Loucy (cell line): ENCODE data around the gene RYR2.

Source experiments
- H2AFZ ChIP-seq: fragments of 200-600 bp; sonication (generic); 2 replicates; pipeline ENCODE4 v1.6.0; 2016; ENCODE audit warnings: antibody characterized with exemption, mild to moderate bottlenecking, low read length, moderate library complexity
- H3F3A ChIP-seq: fragments of 200-600 bp; 2 replicates; pipeline ENCODE4 v1.6.0; 2016; ENCODE audit warnings: antibody characterized with exemption, low read depth, mild to moderate bottlenecking
- H3K27me3 ChIP-seq: fragments of 200-600 bp; sonication (generic); 2 replicates; pipeline ENCODE4 v1.6.1; 2014; ENCODE audit warnings: low read length, mild to moderate bottlenecking; ENCODE audit not compliant: insufficient read depth, poor library complexity, severe bottlenecking
- H3K36me3 ChIP-seq: fragments of 200-600 bp; sonication (generic); 2 replicates; pipeline ENCODE4 v1.6.1; 2016; ENCODE audit warnings: low read length; ENCODE audit not compliant: insufficient read depth
- H3K4me1 ChIP-seq: fragments of 200-600 bp; sonication (generic); 2 replicates; pipeline ENCODE4 v1.5.1; 2014; ENCODE audit warnings: low read length, mild to moderate bottlenecking; ENCODE audit not compliant: insufficient read depth, poor library complexity, severe bottlenecking
- H3K4me2 ChIP-seq: fragments of 200-600 bp; sonication (generic); 2 replicates; pipeline ENCODE4 v1.6.0; 2014; ENCODE audit warnings: antibody characterized with exemption, low read length, low read depth, mild to moderate bottlenecking; ENCODE audit not compliant: poor library complexity, severe bottlenecking
- H3K4me3 ChIP-seq: fragments of 200-600 bp; sonication (generic); 2 replicates; pipeline ENCODE4 v1.5.1; 2014; ENCODE audit warnings: low read length, mild to moderate bottlenecking, mixed read lengths; ENCODE audit not compliant: poor library complexity, severe bottlenecking
- H3K79me2 ChIP-seq: fragments of 200-600 bp; sonication (generic); 2 replicates; pipeline ENCODE4 v1.6.1; 2014; ENCODE audit warnings: low read length; ENCODE audit not compliant: insufficient read depth
- H3K9ac ChIP-seq: fragments of 200-600 bp; sonication (generic); 2 replicates; pipeline ENCODE4 v1.6.0; 2014; ENCODE audit warnings: mild to moderate bottlenecking, low read depth, low read length, moderate library complexity; ENCODE audit not compliant: poor library complexity, severe bottlenecking
- H3K9me2 ChIP-seq: fragments of 200-600 bp; sonication (generic); replicated peaks from 2 replicates; pipeline ENCODE4 v1.6.1; 2016; ENCODE audit warnings: low read depth, low read length, mixed read lengths
- H3K9me3 ChIP-seq: fragments of 200-600 bp; sonication (generic); 2 replicates; pipeline ENCODE4 v1.6.1; 2014; ENCODE audit warnings: mild to moderate bottlenecking, antibody characterized with exemption, low read length, low read depth; ENCODE audit not compliant: insufficient read depth
- H4K20me1 ChIP-seq: fragments of 200-600 bp; sonication (generic); 2 replicates; pipeline ENCODE4 v1.6.0; 2014; ENCODE audit warnings: antibody characterized with exemption, low read length, mild to moderate bottlenecking; ENCODE audit not compliant: insufficient read depth, poor library complexity, severe bottlenecking
- EZH2phosphoT487 ChIP-seq: fragments of 200-600 bp; IDR thresholded peaks from 2 replicates; pipeline ENCODE4 v1.6.1; 2018; ENCODE audit warnings: antibody characterized with exemption, mild to moderate bottlenecking, moderate library complexity, borderline replicate concordance
- TF ChIP-seq, protein P1 (sequence below): fragments of 200-600 bp; sonication (generic); conservative IDR thresholded peaks from 2 replicates; pipeline ENCODE4 v1.5.1; 2014; ENCODE audit warnings: mild to moderate bottlenecking, antibody characterized with exemption, low read length

RYR2 gene

DNA sequence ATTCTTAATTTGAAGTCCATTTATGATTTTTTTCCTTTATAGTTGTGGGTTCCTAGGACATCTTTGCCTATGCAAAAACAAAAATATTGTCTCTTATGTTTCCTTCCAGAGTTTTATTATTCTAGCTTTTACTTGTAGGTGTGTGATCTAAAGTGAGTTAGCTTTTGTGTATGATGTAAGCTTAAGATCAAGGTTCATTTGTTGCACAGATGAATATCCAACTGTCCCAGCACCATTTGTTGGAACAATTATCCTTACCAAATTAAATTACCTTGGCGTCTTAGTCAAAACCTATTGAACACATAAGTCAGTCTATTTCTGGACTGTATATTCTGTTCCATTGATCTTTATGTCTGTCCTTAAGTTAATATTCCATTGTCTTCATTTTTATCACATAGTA, 511.1 kb downstream of the RYR2 start:
- H4K20me1 ChIP-seq = no peaks in the 10 kb centered on the region
- H3K4me3 ChIP-seq = no peak overlapping the region
- H3K36me3 ChIP-seq = no peaks in the 10 kb centered on the region
- no peaks in the 10 kb centered on the region for H3K27me3 ChIP-seq
- no peaks in the 10 kb centered on the region for H3K4me1 ChIP-seq
- H3K9me3 ChIP-seq = no peaks in the 10 kb centered on the region
- no peak overlapping the region for H3K9ac ChIP-seq
- no peaks in the 10 kb centered on the region for H3K9me2 ChIP-seq
- no peaks in the 10 kb centered on the region for H3F3A ChIP-seq
- no peak overlapping the region for H3K4me2 ChIP-seq
- no peak for TF ChIP-seq EZH2phosphoT487
- TF ChIP-seq, protein P1, sequence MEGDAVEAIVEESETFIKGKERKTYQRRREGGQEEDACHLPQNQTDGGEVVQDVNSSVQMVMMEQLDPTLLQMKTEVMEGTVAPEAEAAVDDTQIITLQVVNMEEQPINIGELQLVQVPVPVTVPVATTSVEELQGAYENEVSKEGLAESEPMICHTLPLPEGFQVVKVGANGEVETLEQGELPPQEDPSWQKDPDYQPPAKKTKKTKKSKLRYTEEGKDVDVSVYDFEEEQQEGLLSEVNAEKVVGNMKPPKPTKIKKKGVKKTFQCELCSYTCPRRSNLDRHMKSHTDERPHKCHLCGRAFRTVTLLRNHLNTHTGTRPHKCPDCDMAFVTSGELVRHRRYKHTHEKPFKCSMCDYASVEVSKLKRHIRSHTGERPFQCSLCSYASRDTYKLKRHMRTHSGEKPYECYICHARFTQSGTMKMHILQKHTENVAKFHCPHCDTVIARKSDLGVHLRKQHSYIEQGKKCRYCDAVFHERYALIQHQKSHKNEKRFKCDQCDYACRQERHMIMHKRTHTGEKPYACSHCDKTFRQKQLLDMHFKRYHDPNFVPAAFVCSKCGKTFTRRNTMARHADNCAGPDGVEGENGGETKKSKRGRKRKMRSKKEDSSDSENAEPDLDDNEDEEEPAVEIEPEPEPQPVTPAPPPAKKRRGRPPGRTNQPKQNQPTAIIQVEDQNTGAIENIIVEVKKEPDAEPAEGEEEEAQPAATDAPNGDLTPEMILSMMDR = no peak
- no peak overlapping the region for H2AFZ ChIP-seq
- H3K79me2 ChIP-seq = no peaks in the 10 kb centered on the region

DNA sequence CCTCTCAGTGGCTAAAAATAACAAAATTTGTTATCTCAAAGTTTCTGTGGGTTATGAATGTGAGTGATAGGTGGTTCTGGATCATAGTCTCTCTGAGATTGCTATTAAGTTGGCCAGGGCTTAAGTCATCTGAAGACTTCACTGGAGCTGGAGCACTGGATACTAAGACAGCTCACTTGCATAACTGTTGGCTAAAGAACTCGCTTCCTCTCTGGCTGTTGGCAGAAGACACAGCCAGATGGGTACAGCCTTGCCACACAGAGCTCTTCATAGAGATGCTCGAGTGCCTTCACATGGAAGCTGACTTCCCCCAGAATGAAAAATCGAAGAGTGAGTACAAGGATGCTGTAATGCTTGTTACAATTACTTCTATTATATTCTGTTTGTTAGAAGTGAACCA, 514.9 kb downstream of the RYR2 start:
- Histone ChIP-seq H3F3A (no peaks in the 10 kb centered on the region), H3K36me3 (no peaks in the 10 kb centered on the region)
- TF ChIP-seq, protein P1 = no peak
- TF ChIP-seq EZH2phosphoT487 = no peak

DNA sequence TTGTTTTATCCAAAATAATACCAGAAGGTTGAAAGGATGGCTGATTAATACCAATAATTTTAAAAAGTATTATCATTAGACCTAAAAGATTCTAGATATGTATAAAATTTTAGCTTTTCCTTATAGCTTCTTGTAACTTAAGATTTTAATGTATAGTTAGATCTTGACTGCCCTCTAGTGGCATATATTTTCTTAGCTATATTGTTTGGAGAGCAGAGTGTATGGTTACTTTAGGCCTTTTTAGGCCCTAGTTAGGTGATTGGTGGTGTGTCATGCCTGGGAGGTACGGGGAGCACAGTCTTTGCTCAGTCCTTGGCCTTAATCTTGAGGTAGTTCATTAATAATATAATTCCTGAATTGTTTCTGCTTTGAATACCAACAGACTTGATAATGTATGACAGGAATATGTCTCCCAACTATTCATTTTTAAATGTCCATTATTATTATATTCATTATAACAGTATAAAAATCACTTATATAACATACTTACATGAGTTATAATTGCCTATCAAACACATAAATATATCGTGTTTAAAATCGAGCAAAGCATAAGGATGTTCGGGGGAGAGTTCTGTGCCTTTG, 520.3 kb downstream of the RYR2 start:
- Histone ChIP-seq H3K36me3 (no peaks in the 10 kb centered on the region), H3K4me3 (no peak overlapping the region), H3K9ac (no peak overlapping the region), H3F3A (no peaks in the 10 kb centered on the region), H3K27me3 (no peaks in the 10 kb centered on the region), H3K9me2 (no peaks in the 10 kb centered on the region), H2AFZ (no peak overlapping the region), H3K4me2 (no peak overlapping the region), H3K79me2 (no peaks in the 10 kb centered on the region), H4K20me1 (no peaks in the 10 kb centered on the region), H3K9me3 (no peaks in the 10 kb centered on the region), H3K4me1 (no peaks in the 10 kb centered on the region)
- TF ChIP-seq, protein P1 = peak; percentile 72
- no peak for TF ChIP-seq EZH2phosphoT487

More for the DNA sequence above, 514.9 kb downstream of the RYR2 start:
- no peaks in the 10 kb centered on the region for H3K9me2 ChIP-seq
- H3K9ac ChIP-seq = no peak overlapping the region
- H3K4me2 ChIP-seq = no peak overlapping the region
- H3K4me1 ChIP-seq = no peaks in the 10 kb centered on the region
- H3K4me3 ChIP-seq = no peak overlapping the region
- H4K20me1 ChIP-seq = no peaks in the 10 kb centered on the region
- H2AFZ ChIP-seq = no peak overlapping the region
- H3K79me2 ChIP-seq = no peaks in the 10 kb centered on the region
- no peaks in the 10 kb centered on the region for H3K27me3 ChIP-seq
- H3K9me3 ChIP-seq = no peaks in the 10 kb centered on the region
